Measurements from ENCODE around the gene LRTM2. TPM values are rescaled to one million over a fixed set of nuclear protein-coding genes. Genes with fewer than 3 reads are reported as not detected.
"Not testable (repeated sequence)": the region's sequence is repeated elsewhere in the genome, so short reads cannot be mapped to it uniquely, and the experiment has no call there.

LRTM2 gene
- total RNA-seq, 1 donor: not detected

GRCh38 chr12:1815108-1815507 lies 5.3 kb upstream of the LRTM2 start:
- DNase-seq (ENCODE audit: low read depth): no peak
- TF ChIP-seq CTCF (IDR thresholded peaks at IDR 0.05; ENCODE audit: insufficient read depth, low read length): no peak
- no peak overlapping the region for H3K4me3 ChIP-seq (ENCODE audit: low read depth, low read length)

- DNase-seq (ENCODE audit: low read depth): no peak
- no peak overlapping the region for H3K4me3 ChIP-seq (ENCODE audit: low read depth, low read length)
- TF ChIP-seq CTCF (IDR thresholded peaks at IDR 0.05; ENCODE audit: insufficient read depth, low read length): no peak
Measured at GRCh38 chr12:1815814-1816729, 4.3 kb upstream of the LRTM2 start.

GRCh38 chr12:1816730-1817348 lies 3.5 kb upstream of the LRTM2 start:
- DNase-seq (ENCODE audit: low read depth): no peak
- no peak for TF ChIP-seq CTCF (IDR thresholded peaks at IDR 0.05; ENCODE audit: insufficient read depth, low read length)
- no peak overlapping the region for H3K4me3 ChIP-seq (ENCODE audit: low read depth, low read length)

GRCh38 chr12:1817928-1818327 lies 2.4 kb upstream of the LRTM2 start:
- not testable (repeated sequence) for H3K4me3 ChIP-seq (ENCODE audit: low read depth, low read length); DNase-seq (ENCODE audit: low read depth)

- no peak for DNase-seq (ENCODE audit: low read depth)
- TF ChIP-seq CTCF (IDR thresholded peaks at IDR 0.05; ENCODE audit: insufficient read depth, low read length): no peak
- H3K4me3 ChIP-seq (ENCODE audit: low read depth, low read length): no peak overlapping the region
Measured at GRCh38 chr12:1819050-1819449, 1.3 kb upstream of the LRTM2 start.

- DNase-seq (ENCODE audit: low read depth): no peak
- no peak overlapping the region for H3K4me3 ChIP-seq (ENCODE audit: low read depth, low read length)
- TF ChIP-seq CTCF (IDR thresholded peaks at IDR 0.05; ENCODE audit: insufficient read depth, low read length): no peak
Measured at GRCh38 chr12:1819571-1819970, 794 bp upstream of the LRTM2 start.

- TF ChIP-seq CTCF (IDR thresholded peaks at IDR 0.05; ENCODE audit: insufficient read depth, low read length): no peak
- no peak overlapping the region for H3K4me3 ChIP-seq (ENCODE audit: low read depth, low read length)
- no peak for DNase-seq (ENCODE audit: low read depth)
Measured at GRCh38 chr12:1820896-1821291, 529 bp downstream of the LRTM2 start.
